HepG2 (cell line): ENCODE data around the gene SLCO4A1. TPM values are rescaled to one million over a fixed set of nuclear protein-coding genes. Genes with fewer than 3 reads are reported as not detected.

ENCODE experiments used
- ARID5B ChIP-seq: IDR thresholded peaks from 2 replicates; pipeline ENCODE4 v1.4.0; 2020; ENCODE audit warnings: mild to moderate bottlenecking, missing genetic modification reagents
- BHLHE40 ChIP-seq: IDR thresholded peaks from 2 replicates; pipeline ENCODE4 v1.6.1; 2011; ENCODE audit warnings: low read length, improper control_type of control experiment
- CHD4 ChIP-seq: fragments of 200-600 bp; sonication (generic); IDR thresholded peaks from 2 replicates; pipeline ENCODE4 v1.7.0; 2017; ENCODE audit warnings: mild to moderate bottlenecking, low read length, borderline replicate concordance
- DR1 ChIP-seq: sonication (generic); formaldehyde crosslinking; IDR thresholded peaks from 2 replicates; pipeline ENCODE4 v1.8.0; 2021; ENCODE audit warnings: mild to moderate bottlenecking, missing genetic modification reagents, inconsistent platforms
- HNRNPL ChIP-seq: fragments of 200-400 bp; formaldehyde crosslinking; IDR thresholded peaks from 2 replicates; pipeline ENCODE4 v1.6.1; 2017; ENCODE audit warnings: mild to moderate bottlenecking, low read depth, low read length
- HNRNPLL ChIP-seq: fragments of 200-400 bp; formaldehyde crosslinking; IDR thresholded peaks from 2 replicates; pipeline ENCODE4 v1.6.1; 2017; ENCODE audit warnings: mild to moderate bottlenecking, low read depth, low read length; ENCODE audit not compliant: poor library complexity, severe bottlenecking
- HOXA3 ChIP-seq: sonication (generic); formaldehyde crosslinking; IDR thresholded peaks from 2 replicates; pipeline ENCODE4 v1.5.0; 2020; ENCODE audit warnings: missing genetic modification reagents
- RBM22 ChIP-seq: fragments of 200-400 bp; formaldehyde crosslinking; optimal IDR thresholded peaks from 2 replicates; pipeline ENCODE3; 2017; ENCODE audit warnings: mild to moderate bottlenecking, low read length, moderate library complexity
- RCOR2 ChIP-seq: IDR thresholded peaks from 2 replicates; pipeline ENCODE4 v1.6.1; 2016; ENCODE audit warnings: missing biosample characterization, missing genetic modification reagents
- REL ChIP-seq: sonication (generic); formaldehyde crosslinking; conservative IDR thresholded peaks from 2 replicates; pipeline ENCODE4 v1.8.0; 2022; ENCODE audit warnings: mild to moderate bottlenecking, missing genetic modification reagents, moderate library complexity
- SAP130 ChIP-seq: IDR thresholded peaks from 2 replicates; pipeline ENCODE4 v1.6.1; 2016; ENCODE audit warnings: low read depth
- SMAD3 ChIP-seq: sonication (generic); formaldehyde crosslinking; IDR thresholded peaks from 2 replicates; pipeline ENCODE4 v1.4.0; 2020; ENCODE audit warnings: missing genetic modification reagents
- SP1 ChIP-seq, 2 experiments: fragments of 450-650 bp in 1 of 2; sonication (generic) in 1 of 2; formaldehyde crosslinking in 1 of 2; IDR thresholded peaks; 2 replicates each; pipeline versions ENCODE4 v1.4.0 to v1.6.1; 2016 to 2020; ENCODE audit warnings: missing genetic modification reagents in 1 of 2
- SP5 ChIP-seq: IDR thresholded peaks from 2 replicates; pipeline ENCODE4 v1.6.1; 2016; ENCODE audit warnings: low read depth, borderline replicate concordance
- SSRP1 ChIP-seq: IDR thresholded peaks from 2 replicates; pipeline ENCODE4 v1.6.1; 2016; ENCODE audit warnings: control low read depth
- TBX2 ChIP-seq: sonication (generic); formaldehyde crosslinking; IDR thresholded peaks from 2 replicates; pipeline ENCODE4 v1.5.0; 2020; ENCODE audit warnings: missing genetic modification reagents, mild to moderate bottlenecking, borderline replicate concordance
- ZMYM4 ChIP-seq: sonication (generic); formaldehyde crosslinking; IDR thresholded peaks from 2 replicates; pipeline ENCODE4 v1.8.1; 2023; ENCODE audit warnings: mild to moderate bottlenecking, missing genetic modification reagents
- ZNF549 ChIP-seq: sonication (generic); formaldehyde crosslinking; IDR thresholded peaks from 2 replicates; pipeline ENCODE4 v1.5.0; 2020; ENCODE audit warnings: missing genetic modification reagents
- polyA plus RNA-seq, 8 experiments: library from polyadenylated mRNA; depleted of rRNA in 3 of 8; stranded (reverse) in 7 of 8; unstranded in 1 of 8; fragments of >200 nt; fragmentation: Illumina TruSeq in 4 of 8; extraction: Trizol in 4 of 8; gene quantifications; 2 replicates each; pipeline versions ENCODE4 v1.2.1 to v1.2.3, GENCODE V29; 2011 to 2016; ENCODE audit warnings: low read depth in 4 of 8, missing spikeins in 1 of 8, mixed read lengths in 1 of 8; ENCODE audit not compliant: insufficient read depth in 1 of 8
- total RNA-seq, 5 experiments: library from RNA; depleted of rRNA; stranded (reverse); fragments of >200 nt; fragmentation: Illumina TruSeq; extraction: Trizol; gene quantifications; 2 replicates each; pipeline ENCODE4 v1.2.3, GENCODE V29; 2016; ENCODE audit warnings: low read depth in 1 of 5
- TF ChIP-seq, protein P1 (sequence below): sonication (generic); formaldehyde crosslinking; conservative IDR thresholded peaks from 2 replicates; pipeline ENCODE4 v1.4.0; 2020; ENCODE audit warnings: missing genetic modification reagents
- TF ChIP-seq, protein P2 (sequence below): sonication (generic); formaldehyde crosslinking; IDR thresholded peaks from 2 replicates; pipeline ENCODE4 v1.4.0; 2020; ENCODE audit warnings: missing genetic modification reagents
- TF ChIP-seq, protein P3 (sequence below): sonication (generic); formaldehyde crosslinking; IDR thresholded peaks from 2 replicates; pipeline ENCODE4 v1.5.0; 2020; ENCODE audit warnings: missing genetic modification reagents

The SLCO4A1 gene
- total and polyA plus RNA-seq, 2 of the 13 experiments (the other 11 are each of a cell fraction or from before 2014, with no cell fraction given): 55.5 to 112 TPM

- TF ChIP-seq RBM22 (peak; percentile 57), SSRP1 (peak; percentile 76; the same call in 1 of the 2 replicates), CHD4 (peak; percentile 56; the same call in 1 of the 2 replicates), ZMYM4 (peak; percentile 62; the same call in 1 of the 2 replicates), TBX2 (0 out of 2 replicates have a peak, but pooled peaks have one; percentile 34), HNRNPLL (peak; percentile 53), HOXA3 (CRISPR knock-in tag) (peak; percentile 71), SP1 (IDR thresholded peaks at IDR 0.05) (no peak), SP1 (CRISPR knock-in tag; IDR thresholded peaks at IDR 0.05) (peak; percentile 63), REL (CRISPR knock-in tag) (no peak), HNRNPL (0 out of 2 replicates have a peak, but pooled peaks have one; percentile 54), SAP130 (peak; percentile 49), RCOR2 (CRISPR knock-in tag) (peak; percentile 92), DR1 (CRISPR knock-in tag) (peak; percentile 12; the same call in 1 of the 2 replicates), SMAD3 (peak; percentile 76; the same call in 1 of the 2 replicates), BHLHE40 (0 out of 2 replicates have a peak, but pooled peaks have one; percentile 35), SP5 (0 out of 2 replicates have a peak, but pooled peaks have one; percentile 30), ARID5B (CRISPR knock-in tag) (peak; percentile 25; the same call in 1 of the 2 replicates), ZNF549 (CRISPR knock-in tag) (no peak)
- TF ChIP-seq, protein P1, sequence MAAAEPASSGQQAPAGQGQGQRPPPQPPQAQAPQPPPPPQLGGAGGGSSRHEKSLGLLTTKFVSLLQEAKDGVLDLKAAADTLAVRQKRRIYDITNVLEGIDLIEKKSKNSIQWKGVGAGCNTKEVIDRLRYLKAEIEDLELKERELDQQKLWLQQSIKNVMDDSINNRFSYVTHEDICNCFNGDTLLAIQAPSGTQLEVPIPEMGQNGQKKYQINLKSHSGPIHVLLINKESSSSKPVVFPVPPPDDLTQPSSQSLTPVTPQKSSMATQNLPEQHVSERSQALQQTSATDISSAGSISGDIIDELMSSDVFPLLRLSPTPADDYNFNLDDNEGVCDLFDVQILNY (CRISPR knock-in tag): 0 out of 2 replicates have a peak, but pooled peaks have one; percentile 53
- TF ChIP-seq, protein P2, sequence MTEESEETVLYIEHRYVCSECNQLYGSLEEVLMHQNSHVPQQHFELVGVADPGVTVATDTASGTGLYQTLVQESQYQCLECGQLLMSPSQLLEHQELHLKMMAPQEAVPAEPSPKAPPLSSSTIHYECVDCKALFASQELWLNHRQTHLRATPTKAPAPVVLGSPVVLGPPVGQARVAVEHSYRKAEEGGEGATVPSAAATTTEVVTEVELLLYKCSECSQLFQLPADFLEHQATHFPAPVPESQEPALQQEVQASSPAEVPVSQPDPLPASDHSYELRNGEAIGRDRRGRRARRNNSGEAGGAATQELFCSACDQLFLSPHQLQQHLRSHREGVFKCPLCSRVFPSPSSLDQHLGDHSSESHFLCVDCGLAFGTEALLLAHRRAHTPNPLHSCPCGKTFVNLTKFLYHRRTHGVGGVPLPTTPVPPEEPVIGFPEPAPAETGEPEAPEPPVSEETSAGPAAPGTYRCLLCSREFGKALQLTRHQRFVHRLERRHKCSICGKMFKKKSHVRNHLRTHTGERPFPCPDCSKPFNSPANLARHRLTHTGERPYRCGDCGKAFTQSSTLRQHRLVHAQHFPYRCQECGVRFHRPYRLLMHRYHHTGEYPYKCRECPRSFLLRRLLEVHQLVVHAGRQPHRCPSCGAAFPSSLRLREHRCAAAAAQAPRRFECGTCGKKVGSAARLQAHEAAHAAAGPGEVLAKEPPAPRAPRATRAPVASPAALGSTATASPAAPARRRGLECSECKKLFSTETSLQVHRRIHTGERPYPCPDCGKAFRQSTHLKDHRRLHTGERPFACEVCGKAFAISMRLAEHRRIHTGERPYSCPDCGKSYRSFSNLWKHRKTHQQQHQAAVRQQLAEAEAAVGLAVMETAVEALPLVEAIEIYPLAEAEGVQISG (CRISPR knock-in tag): peak; percentile 65; the same call in 1 of the 2 replicates
- TF ChIP-seq, protein P3, sequence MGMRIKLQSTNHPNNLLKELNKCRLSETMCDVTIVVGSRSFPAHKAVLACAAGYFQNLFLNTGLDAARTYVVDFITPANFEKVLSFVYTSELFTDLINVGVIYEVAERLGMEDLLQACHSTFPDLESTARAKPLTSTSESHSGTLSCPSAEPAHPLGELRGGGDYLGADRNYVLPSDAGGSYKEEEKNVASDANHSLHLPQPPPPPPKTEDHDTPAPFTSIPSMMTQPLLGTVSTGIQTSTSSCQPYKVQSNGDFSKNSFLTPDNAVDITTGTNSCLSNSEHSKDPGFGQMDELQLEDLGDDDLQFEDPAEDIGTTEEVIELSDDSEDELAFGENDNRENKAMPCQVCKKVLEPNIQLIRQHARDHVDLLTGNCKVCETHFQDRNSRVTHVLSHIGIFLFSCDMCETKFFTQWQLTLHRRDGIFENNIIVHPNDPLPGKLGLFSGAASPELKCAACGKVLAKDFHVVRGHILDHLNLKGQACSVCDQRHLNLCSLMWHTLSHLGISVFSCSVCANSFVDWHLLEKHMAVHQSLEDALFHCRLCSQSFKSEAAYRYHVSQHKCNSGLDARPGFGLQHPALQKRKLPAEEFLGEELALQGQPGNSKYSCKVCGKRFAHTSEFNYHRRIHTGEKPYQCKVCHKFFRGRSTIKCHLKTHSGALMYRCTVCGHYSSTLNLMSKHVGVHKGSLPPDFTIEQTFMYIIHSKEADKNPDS (CRISPR knock-in tag): peak; percentile 69; the same call in 1 of the 2 replicates
Measured at GRCh38 chr20:62668441-62669027, 26.2 kb downstream of the SLCO4A1 start (continued).
